ENCODE data around the gene FOXC2.

- no peak for TF ChIP-seq CTCF (IDR thresholded peaks at IDR 0.05)
- TF ChIP-seq POLR2AphosphoS5 (IDR thresholded peaks at IDR 0.05): no peak
- TF ChIP-seq EP300 (IDR thresholded peaks at IDR 0.05): no peak
Observed at GRCh38 chr16:86601356-86601755, 34.7 kb downstream of the FOXC2 start.

All from sigmoid colon (tissue), 4 donors.